B cell (primary cell): ENCODE results near the gene PCBP3. TPM values are rescaled to one million over a fixed set of nuclear protein-coding genes. Genes with fewer than 3 reads are reported as not detected.
"Not testable (repeated sequence)": the region's sequence is repeated elsewhere in the genome, so short reads cannot be mapped to it uniquely, and the experiment has no call there.

ENCODE experiments used
- ATAC-seq: fragments of 200-7000 bp; cut with Tn5 transposase; one replicate; pipeline ENCODE4 v1.10.0; 2021; ENCODE audit warnings: low read depth, mild to moderate bottlenecking, moderate number of reproducible peaks, moderate library complexity
- CTCF ChIA-PET: fragments of 350-600 bp; sonication (Branson Sonifier 250); formaldehyde crosslinking; loops from one replicate; lab custom pipeline; 2021; ENCODE audit warnings: antibody characterized with exemption, inconsistent platforms; lab: Charles Lee
- POLR2A ChIA-PET: fragments of 350-600 bp; sonication (Branson Sonifier 250); formaldehyde crosslinking; loops from one replicate; lab custom pipeline; 2021; ENCODE audit warnings: antibody characterized with exemption; lab: Charles Lee
- DNase-seq: peaks from one replicate; pipeline ENCODE4 v3.0.0; 2013
- H2AFZ ChIP-seq: 2 replicates; pipeline ENCODE4 v1.6.1; 2012; ENCODE audit warnings: mild to moderate bottlenecking, low read depth, low read length; ENCODE audit not compliant: insufficient read depth, poor library complexity, severe bottlenecking
- H3K27ac ChIP-seq, 2 donors: 1 replicate in 1 of 2; 2 replicates in 1 of 2; pipeline ENCODE4 v1.5.1; 2012 to 2013; ENCODE audit warnings: low read length in 2 of 2, mild to moderate bottlenecking in 2 of 2, moderate library complexity in 1 of 2
- H3K27me3 ChIP-seq, 4 experiments: fragments of 200-600 bp in 1 of 4; sonication (generic) in 1 of 4; replicated peaks in 1 of 4; 1 replicate in 2 of 4; 2 replicates in 2 of 4; pipeline versions ENCODE4 v1.6.1 to v1.7.0; 2013 to 2016; ENCODE audit warnings: low read length in 3 of 4, mild to moderate bottlenecking in 2 of 4, mixed read lengths in 1 of 4, moderate library complexity in 1 of 4; ENCODE audit not compliant: insufficient read depth in 4 of 4, control insufficient read depth in 3 of 4; ENCODE audit errors: control extremely low read depth in 1 of 4
- H3K36me3 ChIP-seq, 2 experiments: replicated peaks in 1 of 2; 1 replicate in 1 of 2; 2 replicates in 1 of 2; pipeline versions ENCODE4 v1.6.1 to v1.7.1; 2013; ENCODE audit warnings: low read length in 1 of 2; ENCODE audit not compliant: insufficient read depth in 2 of 2, control insufficient read depth in 1 of 2; ENCODE audit errors: control extremely low read depth in 1 of 2, extremely low read depth in 1 of 2
- H3K4me1 ChIP-seq, 2 donors: fragments of 200-600 bp in 1 of 2; sonication (generic) in 1 of 2; 1 replicate in 1 of 2; 2 replicates in 1 of 2; pipeline versions ENCODE4 v1.5.1 to v1.6.1; 2013 to 2017; ENCODE audit warnings: low read length in 2 of 2; ENCODE audit not compliant: control insufficient read depth in 2 of 2, insufficient read depth in 2 of 2
- H3K4me2 ChIP-seq: replicated peaks from 2 replicates; pipeline ENCODE3; 2012; ENCODE audit warnings: mild to moderate bottlenecking, low read depth, low read length; ENCODE audit not compliant: poor library complexity, severe bottlenecking
- H3K4me3 ChIP-seq, 5 experiments: fragments of 200-600 bp in 1 of 5; sonication (generic) in 1 of 5; 1 replicate in 3 of 5; 2 replicates in 2 of 5; pipeline versions ENCODE4 v1.5.1 to v1.7.0; 2011 to 2016; ENCODE audit warnings: low read length in 4 of 5, mild to moderate bottlenecking in 4 of 5, low read depth in 2 of 5, control low read depth in 1 of 5, moderate library complexity in 1 of 5; ENCODE audit not compliant: insufficient read depth in 1 of 5; ENCODE audit errors: control extremely low read depth in 1 of 5, extremely low read depth in 1 of 5
- H3K79me2 ChIP-seq: fragments of 200-600 bp; sonication (generic); one replicate; pipeline ENCODE4 v1.6.0; 2016; ENCODE audit warnings: low read length; ENCODE audit not compliant: control insufficient read depth, insufficient read depth
- H3K9ac ChIP-seq: fragments of 200-600 bp; sonication (generic); 2 replicates; pipeline ENCODE4 v1.6.1; 2017; ENCODE audit warnings: mild to moderate bottlenecking, low read length, moderate library complexity
- H3K9me3 ChIP-seq, 3 donors: one replicate each; pipeline versions ENCODE4 v1.6.1 to v1.7.1; 2013; ENCODE audit warnings: low read length in 2 of 3; ENCODE audit not compliant: control insufficient read depth in 2 of 3, insufficient read depth in 1 of 3; ENCODE audit errors: control extremely low read depth in 1 of 3
- H4K20me1 ChIP-seq: 2 replicates; pipeline ENCODE4 v1.6.0; 2012; ENCODE audit warnings: mild to moderate bottlenecking, low read length; ENCODE audit not compliant: insufficient read depth, control insufficient read depth, poor library complexity, severe bottlenecking
- H3K27ac Mint-ChIP-seq: one replicate; pipeline ENCODE4 v1.8.0; 2021; ENCODE audit warnings: mixed read lengths
- H3K27me3 Mint-ChIP-seq: one replicate; pipeline ENCODE4 v1.8.0; 2021; ENCODE audit warnings: mixed read lengths
- H3K4me1 Mint-ChIP-seq: one replicate; pipeline ENCODE4 v1.8.0; 2021; ENCODE audit warnings: mixed read lengths
- H3K4me3 Mint-ChIP-seq: one replicate; pipeline ENCODE4 v1.8.0; 2021; ENCODE audit warnings: mixed read lengths
- H3K9me3 Mint-ChIP-seq: one replicate; pipeline ENCODE4 v1.8.0; 2022; ENCODE audit warnings: mixed read lengths; ENCODE audit not compliant: insufficient read depth
- EZH2 ChIP-seq: IDR thresholded peaks from 2 replicates; pipeline ENCODE4 v1.6.1; 2012; ENCODE audit warnings: borderline replicate concordance, low read depth, mild to moderate bottlenecking, moderate library complexity, low read length; ENCODE audit not compliant: insufficient read depth, poor library complexity, severe bottlenecking
- WGBS: methylation state at CpG from one replicate; pipeline ENCODE4 v1.1.5; 2013; ENCODE audit warnings: missing lambda C conversion rate; ENCODE audit not compliant: insufficient coverage; 5-methylcytosine and 5-hydroxymethylcytosine counted together
- intact Hi-C: fragments of 100-400 bp; cut with micrococcal nuclease; formaldehyde crosslinking; loops from one replicate; pipeline ENCODE4 v1.10.0; 2022
- polyA plus RNA-seq: library from polyadenylated mRNA; depleted of rRNA; stranded (reverse); fragments of >200 nt; gene quantifications from 2 replicates; pipeline ENCODE4 v1.2.3, GENCODE V29; 2012
- total RNA-seq, 2 donors: library from RNA; stranded (reverse); fragments of 120-200 nt in 1 of 2; gene quantifications; 1 replicate in 1 of 2; 2 replicates in 1 of 2; pipeline versions ENCODE4 v1.2.3 to v1.2.4, GENCODE V29; 2013 to 2022
- TF ChIP-seq, protein P1 (sequence below): fragments of 200-600 bp; IDR thresholded peaks from one replicate; pipeline ENCODE4 v1.8.0; 2022; ENCODE audit warnings: antibody characterized with exemption, mild to moderate bottlenecking

Gene PCBP3
- total and polyA plus RNA-seq, 2 donors (not counting 1 experiment from before 2014, with no cell fraction given): 0.45 to 2.7 TPM

DNA sequence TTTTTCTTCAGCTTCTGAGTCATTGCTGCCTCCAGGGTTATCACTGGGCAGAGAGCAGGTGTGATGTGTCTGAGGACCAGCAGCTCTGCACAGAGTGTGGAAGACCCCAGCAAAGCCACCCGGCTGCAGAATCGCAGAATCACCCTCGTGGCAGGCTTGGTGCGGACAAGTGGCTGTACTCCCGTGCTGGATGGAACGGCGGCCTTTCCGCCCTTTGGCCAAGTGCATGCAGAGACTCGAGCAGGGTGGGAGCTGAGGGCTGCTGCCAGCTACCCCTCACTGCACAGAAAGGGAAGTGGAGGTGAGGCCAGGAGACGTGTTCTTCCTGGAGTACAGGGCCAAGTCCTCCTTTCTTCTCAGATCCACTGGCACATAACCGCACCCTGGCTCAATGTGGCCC lies 162.5 kb downstream of the PCBP3 start:
- Histone ChIP-seq H2AFZ (no peak overlapping the region), H3K9ac (no peak overlapping the region), H3K36me3 (no peaks in the 10 kb centered on the region), H3K79me2 (no peaks in the 10 kb centered on the region), H3K4me1 (no peaks in the 10 kb centered on the region), H3K4me2 (no peak overlapping the region), H3K27ac (no peak overlapping the region), H4K20me1 (no peaks in the 10 kb centered on the region), H3K9me3 (no peaks in the 10 kb centered on the region), H3K4me3 (no peak overlapping the region), H3K27me3 (no peaks in the 10 kb centered on the region)
- H3K4me1 Mint-ChIP-seq: no peaks in the 10 kb centered on the region
- ChIA-PET POLR2A (no interaction called here), CTCF (interaction anchor here (1.8 kb wide), 1 partner anchor 664 kb away, joined by 5 read pairs; no protein-coding TSS in a partner anchor)
- no peak for DNase-seq
- no peaks in the 10 kb centered on the region for H3K27me3 Mint-ChIP-seq
- no peak for ATAC-seq
- 90% methylated on average over 10 of the region's 11 CpGs for WGBS
- intact Hi-C loops: no loop called here
- TF ChIP-seq, protein P1, sequence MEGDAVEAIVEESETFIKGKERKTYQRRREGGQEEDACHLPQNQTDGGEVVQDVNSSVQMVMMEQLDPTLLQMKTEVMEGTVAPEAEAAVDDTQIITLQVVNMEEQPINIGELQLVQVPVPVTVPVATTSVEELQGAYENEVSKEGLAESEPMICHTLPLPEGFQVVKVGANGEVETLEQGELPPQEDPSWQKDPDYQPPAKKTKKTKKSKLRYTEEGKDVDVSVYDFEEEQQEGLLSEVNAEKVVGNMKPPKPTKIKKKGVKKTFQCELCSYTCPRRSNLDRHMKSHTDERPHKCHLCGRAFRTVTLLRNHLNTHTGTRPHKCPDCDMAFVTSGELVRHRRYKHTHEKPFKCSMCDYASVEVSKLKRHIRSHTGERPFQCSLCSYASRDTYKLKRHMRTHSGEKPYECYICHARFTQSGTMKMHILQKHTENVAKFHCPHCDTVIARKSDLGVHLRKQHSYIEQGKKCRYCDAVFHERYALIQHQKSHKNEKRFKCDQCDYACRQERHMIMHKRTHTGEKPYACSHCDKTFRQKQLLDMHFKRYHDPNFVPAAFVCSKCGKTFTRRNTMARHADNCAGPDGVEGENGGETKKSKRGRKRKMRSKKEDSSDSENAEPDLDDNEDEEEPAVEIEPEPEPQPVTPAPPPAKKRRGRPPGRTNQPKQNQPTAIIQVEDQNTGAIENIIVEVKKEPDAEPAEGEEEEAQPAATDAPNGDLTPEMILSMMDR: no peak
- TF ChIP-seq EZH2: no peak
- no peak overlapping the region for H3K27ac Mint-ChIP-seq
- H3K4me3 Mint-ChIP-seq: no peak overlapping the region
- no peaks in the 10 kb centered on the region for H3K9me3 Mint-ChIP-seq

DNA sequence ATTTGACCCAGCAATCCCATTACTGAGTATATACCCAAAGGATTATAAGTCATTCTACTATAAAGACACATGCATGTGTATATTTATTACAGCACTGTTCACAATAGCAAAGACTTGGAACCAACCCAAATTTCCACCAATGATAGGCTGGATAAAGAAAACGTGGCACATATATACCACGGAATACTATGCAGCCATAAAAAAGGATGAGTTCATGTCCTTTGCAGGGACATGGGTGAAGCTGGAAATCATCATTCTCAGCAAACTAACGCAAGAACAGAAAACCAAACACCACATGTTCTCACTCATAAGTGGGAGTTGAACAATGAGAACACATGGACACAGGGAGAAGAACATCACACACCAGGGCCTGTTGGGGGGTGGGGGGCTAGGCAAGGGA lies 165.1 kb downstream of the PCBP3 start:
- H3K79me2 ChIP-seq, ATAC-seq, H3K9ac ChIP-seq, H3K4me1 Mint-ChIP-seq, H3K4me2 ChIP-seq, H3K4me3 ChIP-seq, H3K4me3 Mint-ChIP-seq, intact Hi-C loops, H3K27ac ChIP-seq, H3K27me3 Mint-ChIP-seq, H3K9me3 Mint-ChIP-seq, H3K27ac Mint-ChIP-seq, H3K4me1 ChIP-seq, H3K36me3 ChIP-seq, POLR2A ChIA-PET, CTCF ChIA-PET, H2AFZ ChIP-seq, H3K27me3 ChIP-seq, H4K20me1 ChIP-seq, H3K9me3 ChIP-seq, DNase-seq: not testable (repeated sequence)
- WGBS: no CpG with 5 or more reads among the region's 3 CpGs
